ENCODE measurements around the gene DDHD1. TPM values are rescaled to one million over a fixed set of nuclear protein-coding genes. Genes with fewer than 3 reads are reported as not detected.

The DDHD1 gene
- total RNA-seq, 1 donor from 2014 or later, result 17.9 TPM

DNA sequence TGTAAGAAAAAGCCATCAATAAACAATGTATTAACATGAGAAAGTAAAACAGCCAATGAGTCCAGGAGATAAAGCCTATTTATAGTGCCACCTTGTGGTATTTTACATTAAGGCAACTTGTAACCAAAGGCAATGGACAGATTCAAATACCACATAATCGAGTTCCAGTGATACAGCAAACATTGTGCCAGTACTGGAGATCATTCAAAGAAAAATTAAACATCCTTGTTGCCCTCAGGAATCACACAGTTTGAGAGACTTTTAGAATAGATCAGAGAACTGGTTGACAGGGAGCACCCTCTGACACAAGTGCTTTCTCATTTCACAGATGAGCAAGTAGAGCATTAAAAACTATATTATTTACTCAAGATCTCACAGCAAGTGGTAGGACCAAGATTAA, 98.1 kb downstream of the DDHD1 start:
- DNase-seq (ENCODE audit: low read depth, low spot score), result no peak
- no peak overlapping the region for H3K4me3 Mint-ChIP-seq
- H3K36me3 Mint-ChIP-seq (ENCODE audit: low read depth), result no peaks in the 10 kb centered on the region
- no peaks in the 10 kb centered on the region for H3K4me1 Mint-ChIP-seq
- H3K27me3 Mint-ChIP-seq (ENCODE audit: low read depth), result no peaks in the 10 kb centered on the region
- TF ChIP-seq, protein P1, sequence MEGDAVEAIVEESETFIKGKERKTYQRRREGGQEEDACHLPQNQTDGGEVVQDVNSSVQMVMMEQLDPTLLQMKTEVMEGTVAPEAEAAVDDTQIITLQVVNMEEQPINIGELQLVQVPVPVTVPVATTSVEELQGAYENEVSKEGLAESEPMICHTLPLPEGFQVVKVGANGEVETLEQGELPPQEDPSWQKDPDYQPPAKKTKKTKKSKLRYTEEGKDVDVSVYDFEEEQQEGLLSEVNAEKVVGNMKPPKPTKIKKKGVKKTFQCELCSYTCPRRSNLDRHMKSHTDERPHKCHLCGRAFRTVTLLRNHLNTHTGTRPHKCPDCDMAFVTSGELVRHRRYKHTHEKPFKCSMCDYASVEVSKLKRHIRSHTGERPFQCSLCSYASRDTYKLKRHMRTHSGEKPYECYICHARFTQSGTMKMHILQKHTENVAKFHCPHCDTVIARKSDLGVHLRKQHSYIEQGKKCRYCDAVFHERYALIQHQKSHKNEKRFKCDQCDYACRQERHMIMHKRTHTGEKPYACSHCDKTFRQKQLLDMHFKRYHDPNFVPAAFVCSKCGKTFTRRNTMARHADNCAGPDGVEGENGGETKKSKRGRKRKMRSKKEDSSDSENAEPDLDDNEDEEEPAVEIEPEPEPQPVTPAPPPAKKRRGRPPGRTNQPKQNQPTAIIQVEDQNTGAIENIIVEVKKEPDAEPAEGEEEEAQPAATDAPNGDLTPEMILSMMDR (conservative IDR thresholded peaks at IDR 0.05), result peak; percentile 86
- no peaks in the 10 kb centered on the region for H3K9me3 Mint-ChIP-seq
- no peak overlapping the region for H3K27ac Mint-ChIP-seq (ENCODE audit: unreplicated experiment)

GRCh38 chr14:53054457-53054856, 98.7 kb downstream of the DDHD1 start:
- no peaks in the 10 kb centered on the region for H3K36me3 Mint-ChIP-seq (ENCODE audit: low read depth)
- no peak overlapping the region for H3K4me3 Mint-ChIP-seq
- no peak overlapping the region for H3K27ac Mint-ChIP-seq (ENCODE audit: unreplicated experiment)
- H3K9me3 Mint-ChIP-seq, result no peaks in the 10 kb centered on the region
- H3K4me1 Mint-ChIP-seq, result no peaks in the 10 kb centered on the region
- TF ChIP-seq, protein P1 (conservative IDR thresholded peaks at IDR 0.05), result no peak
- H3K27me3 Mint-ChIP-seq (ENCODE audit: low read depth), result no peaks in the 10 kb centered on the region
- DNase-seq (ENCODE audit: low read depth, low spot score), result no peak

DNA sequence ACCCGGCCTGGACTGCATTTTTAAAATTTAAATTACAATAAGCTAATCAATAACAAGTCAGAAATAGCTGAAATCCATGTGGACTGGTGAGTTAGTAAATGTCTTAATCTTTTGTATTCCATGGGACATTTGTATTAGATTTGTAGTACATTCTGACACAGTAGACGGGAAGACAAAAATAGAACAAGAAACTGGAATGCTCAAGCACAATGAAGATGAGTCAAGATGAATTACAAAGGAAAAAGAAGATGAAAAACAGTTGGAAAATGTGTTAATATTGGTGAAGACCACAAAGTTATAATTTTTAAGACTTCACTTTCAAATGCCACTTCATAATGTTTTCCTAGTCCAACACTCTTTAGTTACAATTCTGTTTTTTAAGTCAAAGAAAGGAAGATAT, 104.5 kb downstream of the DDHD1 start:
- TF ChIP-seq, protein P1 (conservative IDR thresholded peaks at IDR 0.05), result no peak
- Mint-ChIP-seq H3K36me3 (ENCODE audit: low read depth) (peaks cover 8% of the 10 kb centered on the region), H3K4me3 (no peak overlapping the region), H3K9me3 (no peaks in the 10 kb centered on the region), H3K4me1 (no peaks in the 10 kb centered on the region), H3K27me3 (ENCODE audit: low read depth) (no peaks in the 10 kb centered on the region), H3K27ac (ENCODE audit: unreplicated experiment) (no peak overlapping the region)
- no peak for DNase-seq (ENCODE audit: low read depth, low spot score)

DNA sequence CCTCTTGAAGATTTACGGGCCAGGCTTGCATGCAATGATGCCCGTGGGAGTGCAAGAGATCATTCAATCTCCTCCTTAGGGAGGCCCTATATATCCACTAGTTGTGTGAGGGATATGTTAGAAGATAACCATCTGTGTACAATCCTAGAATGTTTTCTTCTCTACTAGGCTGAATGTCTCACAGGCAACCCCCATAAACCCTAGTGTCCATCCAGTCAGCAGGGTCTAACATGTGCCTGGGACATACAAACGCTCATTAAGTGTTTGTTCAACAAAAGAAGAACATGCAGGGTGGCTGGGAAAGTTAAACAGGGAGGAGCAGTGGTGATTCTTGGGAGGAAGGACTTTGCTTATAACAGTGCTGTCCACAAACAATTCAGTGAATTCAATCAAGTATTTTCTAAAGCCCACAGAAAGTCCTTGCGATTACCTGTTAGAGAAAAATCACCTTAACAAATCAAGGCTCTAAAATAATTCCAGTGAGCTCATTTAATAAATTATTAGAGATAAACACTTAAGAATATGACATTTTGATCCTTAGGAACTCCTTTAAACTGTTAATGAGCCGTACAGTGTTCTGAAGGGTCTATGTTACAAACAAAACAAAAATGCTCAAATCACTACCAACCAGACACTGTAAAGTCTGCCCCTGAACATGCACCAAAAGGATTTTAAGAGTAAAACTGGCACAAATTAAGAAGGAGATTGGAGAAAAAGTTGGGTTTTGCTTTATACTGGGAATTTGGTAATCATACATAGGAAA, 105.6 kb downstream of the DDHD1 start:
- DNase-seq (ENCODE audit: low read depth, low spot score), result no peak
- H3K27me3 Mint-ChIP-seq (ENCODE audit: low read depth), result no peaks in the 10 kb centered on the region

DNA sequence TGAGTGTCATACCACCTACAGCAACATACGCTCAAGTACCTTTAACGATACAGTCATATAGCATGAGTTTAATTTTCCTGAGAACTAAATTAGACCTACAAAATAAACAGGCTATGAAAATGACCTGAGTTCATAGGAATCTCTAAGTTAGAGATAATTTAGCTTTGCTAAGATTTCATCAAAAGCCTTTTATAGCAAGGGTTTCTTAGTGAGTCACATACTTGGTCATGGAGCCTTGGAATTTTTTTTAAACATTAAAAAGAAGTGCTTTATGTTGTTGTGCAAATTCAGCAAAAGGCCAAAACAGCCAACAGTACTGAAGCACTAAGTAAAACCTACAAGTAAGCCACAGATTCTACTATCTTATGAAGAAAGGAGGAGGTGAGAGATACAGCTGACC, 108.6 kb downstream of the DDHD1 start:
- Mint-ChIP-seq H3K4me1 (no peaks in the 10 kb centered on the region), H3K27ac (ENCODE audit: unreplicated experiment) (no peak overlapping the region), H3K36me3 (ENCODE audit: low read depth) (peaks cover 10% of the 10 kb centered on the region), H3K4me3 (no peak overlapping the region), H3K9me3 (no peaks in the 10 kb centered on the region), H3K27me3 (ENCODE audit: low read depth) (no peaks in the 10 kb centered on the region)
- DNase-seq (ENCODE audit: low read depth, low spot score), result no peak
- TF ChIP-seq, protein P1 (conservative IDR thresholded peaks at IDR 0.05), result no peak

More for the DNA sequence above, 105.6 kb downstream of the DDHD1 start:
- no peaks in the 10 kb centered on the region for H3K4me1 Mint-ChIP-seq
- H3K27ac Mint-ChIP-seq (ENCODE audit: unreplicated experiment), result no peak overlapping the region
- peaks cover 8% of the 10 kb centered on the region for H3K36me3 Mint-ChIP-seq (ENCODE audit: low read depth)
- no peaks in the 10 kb centered on the region for H3K9me3 Mint-ChIP-seq
- H3K4me3 Mint-ChIP-seq, result no peak overlapping the region
- TF ChIP-seq, protein P1 (conservative IDR thresholded peaks at IDR 0.05), result no peak

Data from neural crest cell (in vitro differentiated cells).